ENCODE results near the gene PLCH2. TPM values are rescaled to one million over a fixed set of nuclear protein-coding genes. Genes with fewer than 3 reads are reported as not detected.

PLCH2 gene
- total and polyA plus RNA-seq, 2 donors (not counting 3 experiments of a cell fraction or from before 2014, with no cell fraction given), result 0.19 to 0.31 TPM

DNA sequence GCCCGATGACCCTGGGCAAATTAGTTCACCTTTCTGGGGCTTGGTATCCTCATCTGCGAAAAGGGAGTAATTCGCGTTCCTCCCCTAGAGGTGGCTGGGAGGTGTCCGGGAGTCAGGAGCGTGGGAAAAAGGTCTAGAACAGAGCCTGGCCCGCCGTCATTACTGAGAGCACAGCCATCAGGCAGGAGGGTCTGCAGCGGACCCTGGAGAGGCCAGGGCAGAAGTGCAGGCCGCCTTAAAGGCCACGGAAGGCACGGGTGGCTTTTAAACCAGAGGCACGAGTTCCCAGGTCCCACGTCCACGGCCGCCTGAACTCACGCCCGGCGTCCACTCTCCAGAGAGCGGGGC lies 49.5 kb downstream of the PLCH2 start:
- ChIA-PET CTCF (interaction anchor here (0.9 to 2.0 kb wide), 8 partner anchors 11 to 927 kb away, joined by 3 to 13 read pairs (median 5); partner anchors contain the start of genes FAAP20 and PRXL2B), POLR2A (no interaction called here)
- H3K4me2 ChIP-seq (ENCODE audit: insufficient read depth, low read length), result peak overlapping the region; percentile 70
- H3K9me1 ChIP-seq (replicated peaks; ENCODE audit: control insufficient read depth, extremely low read depth, insufficient read depth, low read length), result no peaks in the 10 kb centered on the region
- peak overlapping the region; percentile 58 for H3K27ac ChIP-seq (ENCODE audit: insufficient read depth, low read depth, low read length)
- peak overlapping the region; percentile 75 to 97 (median 91) for H3K4me3 ChIP-seq (replicated peaks in 1 of 3; ENCODE audit: insufficient read depth in 1 of 3, low read depth in 1 of 3, low read length in 3 of 3)
- dilution Hi-C loops (cut with MboI; ENCODE audit: extremely low pct_ligation_motif_present, low sequenced_read_pairs), result no loop called here
- H3K9me3 ChIP-seq (replicated peaks; ENCODE audit: control insufficient read depth, insufficient read depth, low read length), result no peaks in the 10 kb centered on the region
- BruUV-seq (replicated peaks), result no TSS peak
- TF ChIP-seq JUN (IDR thresholded peaks at IDR 0.05; ENCODE audit: borderline replicate concordance, insufficient read depth, insufficient read length, low read depth), result no peak
- no peak for TF ChIP-seq MYC (IDR thresholded peaks at IDR 0.05; ENCODE audit: low read depth, low read length)
- H2AFZ ChIP-seq (ENCODE audit: low read depth, low read length), result no peak overlapping the region
- peaks cover 3 to 7% of the 10 kb centered on the region in 2 experiments for H3K36me3 ChIP-seq (ENCODE audit: control insufficient read depth in 2 of 2, extremely low read depth in 1 of 2, insufficient read depth in 2 of 2, low read length in 2 of 2)
- H3K27me3 ChIP-seq (ENCODE audit: control insufficient read depth in 2 of 2, insufficient read depth in 2 of 2, low read length in 2 of 2), result peaks cover 4 to 13% of the 10 kb centered on the region in 2 experiments
- H3K4me1 ChIP-seq (ENCODE audit: control insufficient read depth, extremely low read depth, insufficient read depth, low read length), result peaks cover 17% of the 10 kb centered on the region
- no peak for DNase-seq (ENCODE audit: low read depth, low spot score)
- peak overlapping the region; percentile 86 for H3K9ac ChIP-seq (replicated peaks; ENCODE audit: extremely low read depth, insufficient read depth, low read length)
- no peaks in the 10 kb centered on the region for H4K20me1 ChIP-seq (replicated peaks; ENCODE audit: control insufficient read depth, extremely low read depth, insufficient read depth, low read length)
- intact Hi-C loops (cut with micrococcal nuclease), result no loop called here
- peak; percentile 60 for FAIRE-seq
- H3K79me2 ChIP-seq (ENCODE audit: control insufficient read depth, insufficient read depth, low read length), result peaks cover 40% of the 10 kb centered on the region

DNA sequence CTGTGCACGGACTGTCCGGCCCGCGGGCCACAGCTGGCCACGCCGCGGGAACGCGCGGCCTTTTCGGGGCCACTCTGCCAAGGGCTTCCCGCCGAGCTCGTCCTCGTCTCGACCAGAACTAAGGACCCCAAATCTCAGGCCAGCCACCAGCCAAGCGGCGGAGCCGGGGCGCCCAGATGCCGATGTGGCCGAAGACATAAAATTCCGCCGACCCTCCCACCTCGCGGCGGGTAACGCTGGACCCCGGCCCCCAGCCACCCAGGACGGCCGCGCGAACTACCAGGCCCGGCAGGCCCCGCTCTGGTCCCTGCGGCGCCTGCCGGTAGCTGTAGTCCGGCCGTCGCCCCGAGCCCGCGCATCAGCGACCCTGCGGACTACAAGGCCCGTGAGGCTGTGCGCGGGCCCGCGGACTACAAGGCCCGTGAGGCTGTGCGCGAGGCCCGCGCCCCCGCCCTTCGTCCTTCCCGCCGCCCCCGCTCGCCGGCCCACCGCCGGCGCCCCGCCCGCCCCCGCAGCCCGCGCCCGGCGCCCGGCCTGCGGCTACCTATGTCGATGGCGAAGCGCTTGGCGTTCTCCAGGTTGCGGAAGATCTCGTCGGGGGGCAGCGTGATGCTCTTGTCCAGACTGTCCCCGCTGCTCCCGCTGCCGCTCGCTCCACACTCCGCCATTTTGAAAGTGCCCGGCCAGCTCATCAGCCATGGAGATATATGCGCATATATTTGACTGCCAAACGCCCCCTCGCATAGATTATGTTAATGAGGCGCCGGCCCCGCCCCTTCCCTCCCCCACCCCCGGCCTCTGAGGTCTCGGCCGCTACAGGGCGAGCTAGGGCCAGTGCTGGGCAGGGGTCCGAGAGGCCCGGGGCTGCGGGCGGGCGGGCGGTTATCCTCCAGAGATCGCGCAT lies 50.1 kb downstream of the PLCH2 start, which contains the start of gene PANK4:
Gene PANK4 (minus strand): TSS at position 677 of the 904 bp plus-strand sequence. CDS start 9 bp downstream, at position 668.
- Histone ChIP-seq H4K20me1 (replicated peaks; ENCODE audit: control insufficient read depth, extremely low read depth, insufficient read depth, low read length) (no peaks in the 10 kb centered on the region), H3K4me1 (ENCODE audit: control insufficient read depth, extremely low read depth, insufficient read depth, low read length) (peaks cover 17% of the 10 kb centered on the region), H3K79me2 (ENCODE audit: control insufficient read depth, insufficient read depth, low read length) (peaks cover 40% of the 10 kb centered on the region), H3K9ac (replicated peaks; ENCODE audit: extremely low read depth, insufficient read depth, low read length) (peak within 1 kb of the TSS; percentile 86), H2AFZ (ENCODE audit: low read depth, low read length) (peak within 1 kb of the TSS; percentile 66), H3K27me3 (ENCODE audit: control insufficient read depth in 2 of 2, insufficient read depth in 2 of 2, low read length in 2 of 2) (peaks cover 10 to 17% of the 10 kb centered on the region in 2 experiments), H3K9me1 (replicated peaks; ENCODE audit: control insufficient read depth, extremely low read depth, insufficient read depth, low read length) (no peaks in the 10 kb centered on the region), H3K9me3 (replicated peaks; ENCODE audit: control insufficient read depth, insufficient read depth, low read length) (no peaks in the 10 kb centered on the region), H3K4me2 (ENCODE audit: insufficient read depth, low read length) (peak within 1 kb of the TSS; percentile 70), H3K27ac (ENCODE audit: insufficient read depth, low read depth, low read length) (peak within 1 kb of the TSS; percentile 58), H3K36me3 (ENCODE audit: control insufficient read depth in 2 of 2, extremely low read depth in 1 of 2, insufficient read depth in 2 of 2, low read length in 2 of 2) (peaks cover 0 to 3% of the 10 kb centered on the region in 2 experiments), H3K4me3 (replicated peaks in 1 of 3; ENCODE audit: insufficient read depth in 1 of 3, low read depth in 1 of 3, low read length in 3 of 3) (peak within 1 kb of the TSS; percentile 75 to 97 (median 91))
- TF ChIP-seq JUN (IDR thresholded peaks at IDR 0.05; ENCODE audit: borderline replicate concordance, insufficient read depth, insufficient read length, low read depth) (no peak), GATA2 (IDR thresholded peaks at IDR 0.05; ENCODE audit: insufficient read depth, insufficient read length, low read depth, low read length) (no peak), MYC (IDR thresholded peaks at IDR 0.05; ENCODE audit: low read depth, low read length) (no peak), FOS (IDR thresholded peaks at IDR 0.05; ENCODE audit: borderline replicate concordance, insufficient read depth, low read length) (no peak), POLR2AphosphoS5 (IDR thresholded peaks at IDR 0.05; ENCODE audit: insufficient read depth, low read depth, low read length) (peak; percentile 59), POLR2A (IDR thresholded peaks at IDR 0.05; ENCODE audit: low read depth, low read length) (peak; percentile 82), EZH2 (IDR thresholded peaks at IDR 0.05; ENCODE audit: borderline replicate concordance, low read depth, low read length, severe bottlenecking) (no peak)
- TF ChIP-seq, protein P1, sequence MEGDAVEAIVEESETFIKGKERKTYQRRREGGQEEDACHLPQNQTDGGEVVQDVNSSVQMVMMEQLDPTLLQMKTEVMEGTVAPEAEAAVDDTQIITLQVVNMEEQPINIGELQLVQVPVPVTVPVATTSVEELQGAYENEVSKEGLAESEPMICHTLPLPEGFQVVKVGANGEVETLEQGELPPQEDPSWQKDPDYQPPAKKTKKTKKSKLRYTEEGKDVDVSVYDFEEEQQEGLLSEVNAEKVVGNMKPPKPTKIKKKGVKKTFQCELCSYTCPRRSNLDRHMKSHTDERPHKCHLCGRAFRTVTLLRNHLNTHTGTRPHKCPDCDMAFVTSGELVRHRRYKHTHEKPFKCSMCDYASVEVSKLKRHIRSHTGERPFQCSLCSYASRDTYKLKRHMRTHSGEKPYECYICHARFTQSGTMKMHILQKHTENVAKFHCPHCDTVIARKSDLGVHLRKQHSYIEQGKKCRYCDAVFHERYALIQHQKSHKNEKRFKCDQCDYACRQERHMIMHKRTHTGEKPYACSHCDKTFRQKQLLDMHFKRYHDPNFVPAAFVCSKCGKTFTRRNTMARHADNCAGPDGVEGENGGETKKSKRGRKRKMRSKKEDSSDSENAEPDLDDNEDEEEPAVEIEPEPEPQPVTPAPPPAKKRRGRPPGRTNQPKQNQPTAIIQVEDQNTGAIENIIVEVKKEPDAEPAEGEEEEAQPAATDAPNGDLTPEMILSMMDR (IDR thresholded peaks at IDR 0.05; ENCODE audit: extremely low read depth in 1 of 2, insufficient read depth in 1 of 2, low read depth in 1 of 2, low read length in 2 of 2), result no peak
- TF ChIP-seq, protein P2, sequence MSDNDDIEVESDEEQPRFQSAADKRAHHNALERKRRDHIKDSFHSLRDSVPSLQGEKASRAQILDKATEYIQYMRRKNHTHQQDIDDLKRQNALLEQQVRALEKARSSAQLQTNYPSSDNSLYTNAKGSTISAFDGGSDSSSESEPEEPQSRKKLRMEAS (IDR thresholded peaks at IDR 0.05; ENCODE audit: insufficient read depth, insufficient read length), result no peak
- dilution Hi-C loops (cut with MboI; ENCODE audit: extremely low pct_ligation_motif_present, low sequenced_read_pairs) (no loop called here), intact Hi-C loops (cut with micrococcal nuclease) (loop anchor here (1.0 to 2.0 kb wide), 5 partner anchors 20 to 1374 kb away; partner anchors contain the start of genes C1orf174 and PRXL2B)
- ChIA-PET POLR2A (interaction anchor here (1.1 kb wide), 2 partner anchors 20 to 21 kb away, joined by 3 to 5 read pairs; no protein-coding TSS in a partner anchor), CTCF (interaction anchor here (0.8 to 2.0 kb wide), 10 partner anchors 11 to 927 kb away, joined by 3 to 13 read pairs (median 4); partner anchors contain the start of genes FAAP20 and PRXL2B)
- peak; percentile 84 for DNase-seq (ENCODE audit: low read depth, low spot score)
- no TSS peak for BruUV-seq (replicated peaks)
- FAIRE-seq, result peak; percentile 82

Measured in endothelial cell of umbilical vein (primary cell).